HCT116 (cell line): ENCODE data around the gene CPLANE2.

ENCODE experiments used
- CTCF ChIP-seq, 3 experiments: fragments of 200-600 bp in 1 of 3; sonication (generic) in 1 of 3; IDR thresholded peaks in 2 of 3; conservative IDR thresholded peaks in 1 of 3; 2 replicates each; pipeline ENCODE4 v1.5.1; 2012 to 2017; ENCODE audit warnings: low read depth in 2 of 3, low read length in 2 of 3, antibody characterized with exemption in 1 of 3, borderline replicate concordance in 1 of 3, control low read depth in 1 of 3, mild to moderate bottlenecking in 1 of 3, mixed read lengths in 1 of 3, mixed run types in 1 of 3, moderate library complexity in 1 of 3; ENCODE audit not compliant: insufficient read depth in 1 of 3
- EZH2 ChIP-seq: fragments of 200-600 bp; sonication (generic); IDR thresholded peaks from 2 replicates; pipeline ENCODE4 v1.6.1; 2017; ENCODE audit warnings: antibody characterized with exemption, mixed run types
- EZH2phosphoT487 ChIP-seq: fragments of 200-600 bp; IDR thresholded peaks from 2 replicates; pipeline ENCODE4 v1.6.1; 2018; ENCODE audit warnings: antibody characterized with exemption, borderline replicate concordance
- FOSL1 ChIP-seq: IDR thresholded peaks from 2 replicates; pipeline ENCODE4 v1.6.1; 2012; ENCODE audit warnings: low read depth
- YY1 ChIP-seq: IDR thresholded peaks from 2 replicates; pipeline ENCODE4 v1.6.1; 2011; ENCODE audit warnings: low read length, low read depth, moderate library complexity, mild to moderate bottlenecking; ENCODE audit not compliant: insufficient replicate concordance; ENCODE audit errors: extremely low read depth
- TF ChIP-seq, protein P1 (sequence below): IDR thresholded peaks from 2 replicates; pipeline ENCODE4 v1.6.1; 2012

DNA sequence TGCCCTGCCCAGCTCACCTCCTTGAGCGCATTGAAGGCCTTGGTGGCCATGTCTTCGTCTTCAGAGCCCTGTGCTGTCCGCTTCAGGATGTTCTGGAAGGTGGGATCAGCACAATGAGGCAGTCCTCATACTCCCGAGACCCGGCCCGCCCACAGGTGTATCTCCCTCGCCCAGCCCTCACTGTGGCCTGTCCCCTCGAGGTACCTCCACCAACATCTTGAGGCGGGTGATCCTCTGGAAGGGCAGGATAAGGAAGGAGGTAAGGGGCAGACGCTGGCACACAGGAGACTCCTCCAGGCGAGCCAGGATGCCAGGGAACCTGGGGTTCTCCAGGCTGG is 31.7 kb downstream of the CPLANE2 start:
- TF ChIP-seq FOSL1 (no peak), CTCF (IDR thresholded peaks at IDR 0.05 in 2 of 3, conservative IDR thresholded peaks at IDR 0.05 in 1 of 3; ENCODE audit: borderline replicate concordance in 1 of 3, insufficient read depth in 1 of 3, low read depth in 2 of 3, low read length in 2 of 3) (no peak), EZH2 (no peak), EZH2phosphoT487 (no peak), YY1 (no peak)
- TF ChIP-seq, protein P1, sequence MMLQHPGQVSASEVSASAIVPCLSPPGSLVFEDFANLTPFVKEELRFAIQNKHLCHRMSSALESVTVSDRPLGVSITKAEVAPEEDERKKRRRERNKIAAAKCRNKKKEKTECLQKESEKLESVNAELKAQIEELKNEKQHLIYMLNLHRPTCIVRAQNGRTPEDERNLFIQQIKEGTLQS, result no peak
